NCI-H69 (cell line): ENCODE results near the gene PVRIG.
"Not testable (repeated sequence)": the region's sequence is repeated elsewhere in the genome, so short reads cannot be mapped to it uniquely, and the experiment has no call there.

ENCODE experiments used
- DNase-seq: peaks from one replicate; lab custom pipeline; 2025; lab: John Stamatoyannopoulos, UW

Gene PVRIG

DNA sequence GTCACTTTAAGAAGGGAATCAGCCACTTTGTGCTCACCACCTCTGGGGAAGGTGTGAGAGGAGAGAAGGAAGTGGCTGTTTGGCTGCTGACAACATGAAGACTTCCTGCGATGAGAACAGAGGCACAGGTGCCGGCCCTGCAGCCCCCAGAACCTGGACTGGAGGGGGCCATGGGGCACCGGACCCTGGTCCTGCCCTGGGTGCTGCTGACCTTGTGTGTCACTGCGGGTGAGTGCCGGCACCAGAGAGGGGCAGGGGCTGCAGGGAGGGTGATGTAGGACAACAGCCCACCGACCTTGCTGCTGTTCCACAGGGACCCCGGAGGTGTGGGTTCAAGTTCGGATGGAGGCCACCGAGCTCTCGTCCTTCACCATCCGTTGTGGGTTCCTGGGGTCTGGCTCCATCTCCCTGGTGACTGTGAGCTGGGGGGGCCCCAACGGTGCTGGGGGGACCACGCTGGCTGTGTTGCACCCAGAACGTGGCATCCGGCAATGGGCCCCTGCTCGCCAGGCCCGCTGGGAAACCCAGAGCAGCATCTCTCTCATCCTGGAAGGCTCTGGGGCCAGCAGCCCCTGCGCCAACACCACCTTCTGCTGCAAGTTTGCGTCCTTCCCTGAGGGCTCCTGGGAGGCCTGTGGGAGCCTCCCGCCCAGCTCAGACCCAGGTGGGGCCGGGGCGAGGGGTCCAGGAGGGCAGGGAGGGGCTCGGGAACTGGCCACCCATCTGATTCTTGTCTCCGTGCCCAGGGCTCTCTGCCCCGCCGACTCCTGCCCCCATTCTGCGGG, at the start of gene PVRIG:
Gene PVRIG (plus strand): TSS at position 149 of the 785 bp plus-strand sequence. CDS start 22 bp downstream, at position 171.
- DNase-seq: not testable (repeated sequence)

DNA sequence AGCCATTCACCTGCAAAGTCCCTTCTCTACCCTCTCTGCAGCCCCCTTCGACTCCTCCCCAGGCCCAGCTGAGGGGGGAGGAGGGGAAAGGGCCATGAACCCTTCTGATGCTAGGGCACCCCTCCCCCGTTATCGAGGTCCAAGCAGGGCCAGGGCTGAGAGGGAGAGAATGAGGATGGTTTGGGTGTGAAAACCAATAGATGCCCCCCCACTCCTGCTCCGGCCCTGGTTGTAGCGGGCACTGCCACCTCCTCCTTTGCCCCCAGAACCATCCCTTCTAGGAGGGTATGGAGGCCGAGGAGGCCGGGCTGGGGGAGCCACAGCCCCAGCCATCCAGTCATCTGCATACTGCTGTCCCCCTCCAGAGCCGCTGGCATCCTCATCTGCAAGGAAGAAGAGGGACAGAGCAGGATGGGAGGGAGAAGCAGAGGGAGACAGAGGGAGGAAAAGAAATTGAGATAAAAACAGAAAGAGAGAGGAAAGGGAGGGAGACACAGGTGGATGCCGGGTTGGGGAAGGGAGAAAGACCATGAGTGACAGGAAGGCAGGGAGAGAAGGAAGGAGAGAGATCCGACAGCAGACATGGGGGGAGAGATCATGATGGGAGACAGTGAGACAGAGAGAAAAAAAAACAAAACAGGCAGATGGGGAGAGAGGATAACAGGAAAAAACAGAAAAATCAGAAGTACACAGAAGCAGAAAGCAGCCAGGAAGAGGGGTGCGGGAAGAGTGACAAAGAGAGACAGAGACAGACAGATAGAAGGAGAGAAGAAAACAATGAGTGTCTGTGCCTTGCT, 49.5 kb upstream of the PVRIG start:
- DNase-seq: no peak

DNA sequence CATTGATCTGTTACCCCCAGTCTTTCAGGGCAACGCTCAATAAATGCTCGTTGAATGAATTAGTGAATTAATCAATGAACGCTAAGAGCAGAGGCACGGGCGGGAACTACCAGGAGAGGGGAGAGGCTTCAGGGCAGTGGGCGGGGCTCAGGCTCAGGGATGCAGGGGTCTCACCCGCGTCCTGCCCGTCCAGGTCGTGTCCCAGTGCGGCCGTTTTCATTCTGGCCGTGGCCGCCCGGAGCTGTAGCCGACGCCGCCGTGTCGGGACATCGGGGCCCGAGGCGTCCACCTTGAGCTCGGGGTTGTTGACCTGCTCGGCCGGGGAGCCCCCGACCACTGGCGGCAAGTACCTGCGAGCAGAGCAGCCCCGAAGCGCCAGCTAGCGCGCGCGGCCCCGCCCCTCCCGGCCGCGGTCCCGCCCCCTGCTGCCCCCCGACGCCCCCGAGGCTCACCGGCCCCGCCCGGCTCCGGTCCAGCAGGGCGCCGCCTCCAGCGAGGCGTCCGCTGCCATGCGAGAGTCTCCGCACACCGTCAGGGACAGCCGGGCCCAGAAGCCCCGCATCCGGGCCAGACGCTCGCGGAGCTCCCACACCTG, 48.6 kb upstream of the PVRIG start:
- peak; percentile 59 for DNase-seq

DNA sequence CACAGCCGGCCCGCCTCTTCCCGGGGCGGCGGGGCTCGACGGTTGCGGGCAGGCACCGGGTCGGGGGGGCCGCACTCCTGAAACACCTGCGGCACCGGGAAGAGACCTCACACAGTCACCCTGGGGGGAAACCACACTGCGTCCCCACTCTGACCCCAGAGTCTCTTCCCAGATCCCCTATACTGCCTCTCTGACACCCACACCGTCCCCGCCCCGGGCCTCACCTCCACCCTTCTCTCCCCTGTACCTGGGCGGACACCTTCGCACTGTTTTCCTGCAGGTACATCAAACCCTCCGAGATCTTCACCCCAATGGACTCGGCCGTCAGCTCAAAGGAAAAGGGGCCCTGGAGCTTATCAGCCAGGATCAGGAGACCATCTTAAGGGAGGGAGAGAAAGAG, 47.9 kb upstream of the PVRIG start:
- no peak for DNase-seq

DNA sequence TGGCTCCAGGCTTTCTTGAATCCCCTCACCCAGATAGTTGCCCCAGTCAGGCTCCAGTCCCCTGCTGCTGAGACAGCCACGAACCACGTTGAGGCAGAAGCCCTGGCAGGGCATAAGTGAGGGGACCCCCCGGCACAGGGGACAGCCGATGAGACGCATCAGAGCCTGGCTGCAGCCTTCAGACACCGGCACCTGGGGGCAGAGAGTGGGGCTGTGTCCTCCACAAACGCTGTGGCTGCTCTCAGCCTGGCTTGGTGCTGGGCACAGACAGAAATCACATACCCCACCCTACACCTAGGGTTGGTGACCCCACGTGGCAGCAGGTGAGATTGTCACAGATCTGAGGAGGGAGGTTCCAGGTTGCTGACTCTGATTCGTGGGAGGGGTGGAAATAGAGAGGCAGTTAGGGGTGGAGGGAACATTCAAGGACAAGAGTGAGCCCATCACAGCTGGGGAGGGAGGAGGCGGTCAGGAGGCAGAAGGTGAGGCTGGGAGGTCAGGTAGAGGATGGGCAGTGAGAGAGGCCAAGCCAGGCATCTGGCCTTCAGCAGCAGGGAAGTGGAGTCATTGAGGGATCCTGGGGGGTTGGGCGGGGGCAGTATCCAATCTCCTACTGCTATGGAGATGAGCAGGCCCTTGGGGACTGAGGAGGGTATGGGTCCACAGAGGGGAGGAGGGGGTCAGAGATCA, 45.8 kb upstream of the PVRIG start:
- no peak for DNase-seq

DNA sequence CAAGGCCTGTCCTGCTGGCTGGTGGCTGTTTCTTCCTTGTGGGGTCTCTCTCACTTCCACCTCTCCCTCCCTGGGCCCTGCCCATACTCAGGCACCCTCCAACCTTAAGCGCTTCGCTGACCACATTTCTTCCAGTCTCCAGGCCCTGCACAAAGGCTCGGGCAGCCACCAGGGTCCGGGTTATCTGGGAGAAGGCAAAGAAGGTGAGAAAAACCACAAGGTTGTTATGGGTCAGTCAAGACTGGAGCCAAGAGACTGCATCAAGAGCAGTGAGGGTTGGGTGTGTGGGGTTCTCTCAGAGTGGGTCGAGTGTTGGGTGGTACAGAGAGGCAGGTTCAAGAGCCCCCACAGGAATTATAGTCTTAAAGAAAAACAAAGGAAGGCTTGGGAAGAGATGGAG, 45.2 kb upstream of the PVRIG start:
- DNase-seq: no peak

DNA sequence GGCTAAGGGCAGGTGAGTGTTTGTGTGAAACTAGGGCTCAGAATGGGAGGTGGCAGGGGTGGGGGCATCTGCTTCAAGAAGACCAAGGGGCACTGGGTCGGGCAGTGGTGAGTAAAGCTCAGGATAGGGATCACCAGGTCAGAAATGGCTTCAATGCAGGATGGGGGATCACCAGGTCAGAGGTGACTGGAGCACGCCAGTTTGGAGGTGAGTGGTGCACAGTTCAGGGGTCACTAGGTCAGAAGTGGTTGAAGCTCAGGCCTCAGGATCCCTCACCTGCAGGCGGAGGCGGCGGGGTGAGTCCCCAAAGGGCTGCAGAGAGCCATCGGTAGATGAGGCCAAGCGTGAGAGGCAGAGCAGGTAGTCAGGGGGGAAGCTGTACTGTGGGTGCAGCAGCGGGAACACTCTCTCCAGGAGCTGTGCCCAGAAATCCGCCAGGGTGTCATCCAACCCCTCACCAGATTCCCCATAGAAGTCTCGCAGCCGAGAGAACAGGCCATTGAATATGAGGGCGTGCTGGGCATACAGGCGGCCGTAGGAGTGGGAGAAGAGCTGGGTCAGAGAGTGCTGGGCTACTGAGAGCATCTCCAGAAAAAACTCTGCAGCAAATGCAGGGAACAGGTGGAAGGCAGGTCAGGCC, 44.3 kb upstream of the PVRIG start:
- DNase-seq: no peak

DNA sequence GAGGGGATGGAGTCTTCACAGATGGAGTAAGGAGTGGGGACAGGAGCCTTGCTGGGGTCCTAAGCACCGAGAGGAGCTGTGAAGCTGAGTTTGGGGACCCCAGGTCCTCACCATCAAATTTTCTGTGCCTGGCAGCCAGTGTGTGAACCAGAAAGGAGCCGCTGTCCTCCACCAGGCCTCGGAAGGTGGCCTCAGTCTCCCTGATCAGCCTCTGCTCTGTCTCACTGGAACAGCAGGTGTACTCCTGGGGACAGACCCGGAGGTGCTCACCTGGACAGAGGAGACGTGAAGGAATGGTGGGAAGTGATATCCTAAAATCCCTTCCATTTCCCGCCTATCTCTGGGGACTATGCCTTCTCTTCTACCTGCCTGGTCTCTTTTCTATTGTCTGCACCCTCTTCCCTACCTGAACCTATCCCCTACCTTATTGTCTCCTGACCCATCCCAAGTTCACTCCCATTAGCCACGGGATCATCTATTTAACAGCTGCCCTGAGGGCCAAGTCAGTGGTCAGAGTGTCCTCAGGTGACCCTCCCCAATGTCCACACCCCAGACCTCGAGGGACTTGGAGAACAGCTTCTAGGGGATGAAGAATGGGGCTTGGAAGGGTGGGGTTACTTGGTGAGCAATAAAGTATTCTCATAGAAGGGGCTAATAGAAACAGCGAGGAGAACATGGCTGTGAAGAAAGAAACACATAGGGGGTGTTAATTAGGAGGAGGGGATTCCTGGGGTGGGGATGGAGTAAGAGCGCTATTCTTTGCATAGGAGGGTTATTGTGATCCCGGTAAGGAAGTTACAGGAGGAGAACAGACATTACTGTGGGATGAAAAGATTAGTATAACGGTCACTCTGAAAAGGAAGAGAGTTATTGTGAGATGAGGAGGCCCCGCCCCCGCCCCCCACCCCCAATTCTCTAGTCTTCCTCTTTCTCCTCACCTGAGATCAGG, 43.4 kb upstream of the PVRIG start:
- DNase-seq: peak; percentile 11

DNA sequence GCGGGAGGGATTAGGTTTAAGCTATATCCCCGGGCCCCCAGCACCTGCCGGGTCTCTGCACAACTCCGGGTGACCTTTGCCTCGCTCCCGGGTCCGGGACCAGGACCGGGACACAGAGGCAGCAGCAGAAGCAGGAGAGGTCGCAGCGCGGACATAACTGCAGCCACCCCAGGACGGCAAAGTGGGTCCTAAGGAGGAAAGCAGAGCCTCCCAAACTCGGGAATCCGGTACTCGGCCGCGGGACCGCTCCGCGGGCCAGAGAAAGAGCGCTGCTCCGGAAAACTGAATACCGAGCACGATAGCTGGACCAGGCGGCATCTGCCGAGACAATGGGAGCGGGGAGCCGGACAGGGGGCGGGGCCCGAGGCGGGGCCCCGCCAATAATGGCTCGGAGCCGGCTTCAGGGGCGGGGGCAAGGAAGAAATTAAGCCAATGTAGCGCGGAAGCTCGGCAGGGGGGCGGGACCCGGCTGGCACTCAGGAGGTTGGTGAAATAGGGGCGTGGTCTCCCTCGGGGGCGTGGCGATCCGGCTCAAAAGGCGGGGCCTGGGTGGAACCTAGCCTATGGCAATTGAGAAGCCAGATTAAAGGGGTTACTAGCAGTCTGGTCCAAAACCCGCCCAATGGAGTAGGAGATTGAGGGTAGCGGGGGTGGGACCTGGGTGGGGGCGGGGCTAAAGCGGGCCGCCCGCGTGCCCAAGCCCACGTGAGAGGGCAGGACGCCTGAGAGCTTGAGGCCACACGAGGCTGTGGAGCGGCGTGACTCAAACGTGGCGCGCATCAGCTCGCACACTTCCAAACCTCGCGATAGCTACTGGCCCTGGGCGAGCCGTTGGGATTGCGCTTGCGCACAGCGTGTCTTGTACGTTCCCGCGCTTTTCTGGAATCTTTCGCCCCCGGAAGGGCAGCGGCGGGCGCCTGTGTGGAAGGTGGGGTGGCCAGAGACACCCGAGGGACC, 42.4 kb upstream of the PVRIG start, which contains the start of the genes GPC2 and STAG3:
Gene GPC2 (minus strand): TSS at position 337 of the 957 bp plus-strand sequence. CDS start 182 bp downstream, at position 155.
Gene STAG3 (plus strand): TSS at position 874 of the 957 bp plus-strand sequence. CDS start 2,639 bp downstream, outside the sequence.
- peak; percentile 92 for DNase-seq

DNA sequence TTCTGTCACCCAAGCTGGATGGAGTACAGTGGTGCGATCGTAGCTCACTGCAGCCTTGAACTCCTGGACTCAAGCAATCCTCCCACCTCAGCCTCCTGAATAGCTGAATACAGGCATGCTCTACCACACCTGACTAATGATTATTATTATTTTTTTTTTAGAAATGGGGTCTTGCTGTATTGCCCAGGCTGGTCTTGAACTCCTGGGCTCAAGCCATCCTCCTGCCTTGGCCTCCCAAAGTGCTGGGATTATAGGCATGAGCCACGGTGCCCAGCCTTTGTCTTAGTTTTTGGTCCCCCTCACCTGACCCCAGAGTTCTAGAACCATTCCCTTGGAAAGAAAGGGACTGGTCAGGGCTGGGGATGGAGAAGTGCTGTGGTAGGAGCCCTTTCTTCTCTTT, 39.7 kb upstream of the PVRIG start:
- DNase-seq: not testable (repeated sequence)

DNA sequence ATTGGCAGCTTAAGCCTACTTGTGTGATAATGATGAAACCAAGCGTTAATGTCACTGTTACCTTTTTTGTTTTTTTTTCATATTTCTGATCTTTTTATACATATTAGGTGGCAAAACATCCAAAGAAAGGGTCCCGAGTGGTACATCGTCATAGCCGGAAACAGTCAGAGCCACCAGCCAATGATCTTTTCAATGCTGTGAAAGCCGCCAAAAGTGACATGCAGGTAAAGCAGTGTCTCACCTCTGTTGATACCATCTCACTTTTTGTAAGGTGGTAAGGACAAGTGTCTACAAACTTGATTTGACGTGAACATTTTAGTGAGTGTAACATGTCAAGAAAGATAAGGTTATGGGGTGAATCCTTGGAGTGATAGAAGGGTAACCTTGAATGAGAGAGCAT, 37.1 kb upstream of the PVRIG start:
- DNase-seq: not testable (repeated sequence)

DNA sequence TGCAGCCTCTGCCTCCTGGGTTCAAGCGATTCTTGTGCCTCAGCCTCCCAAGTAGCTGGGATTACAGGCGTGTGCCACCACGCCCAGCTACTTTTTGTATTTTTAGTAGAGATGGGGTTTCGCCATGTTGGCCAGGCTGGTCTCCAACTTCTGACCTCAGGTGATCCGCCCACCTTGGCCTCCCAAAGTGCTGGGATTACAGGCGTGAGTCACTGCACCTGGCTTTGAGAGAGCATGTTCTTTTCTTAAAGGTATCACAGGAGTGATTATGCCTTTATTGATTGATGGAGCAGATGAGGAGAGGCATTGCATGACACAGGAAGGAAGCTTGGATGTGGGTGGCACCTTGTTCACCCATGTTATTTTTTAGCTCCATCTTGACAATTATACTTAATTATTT, 36.7 kb upstream of the PVRIG start:
- not testable (repeated sequence) for DNase-seq

DNA sequence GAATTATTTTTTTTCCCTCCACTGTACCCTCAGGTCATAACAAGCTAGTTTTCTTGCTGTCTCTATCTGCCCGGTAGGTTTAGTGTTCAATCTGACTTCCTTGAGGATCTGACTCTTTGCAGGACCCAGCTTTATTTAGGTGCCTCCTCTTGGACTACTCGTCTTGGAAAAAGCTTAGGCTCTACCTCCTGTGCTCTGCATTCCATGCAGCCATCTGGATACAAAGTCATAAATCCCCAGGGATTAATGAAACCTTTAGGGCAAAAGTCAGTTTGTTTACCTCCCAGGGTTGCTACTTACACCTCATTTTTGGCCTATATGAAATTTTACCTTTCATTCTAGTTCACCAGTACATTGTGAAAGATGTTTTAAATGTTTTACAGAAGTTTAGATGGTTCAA, 34.0 kb upstream of the PVRIG start:
- DNase-seq: peak; percentile 15

DNA sequence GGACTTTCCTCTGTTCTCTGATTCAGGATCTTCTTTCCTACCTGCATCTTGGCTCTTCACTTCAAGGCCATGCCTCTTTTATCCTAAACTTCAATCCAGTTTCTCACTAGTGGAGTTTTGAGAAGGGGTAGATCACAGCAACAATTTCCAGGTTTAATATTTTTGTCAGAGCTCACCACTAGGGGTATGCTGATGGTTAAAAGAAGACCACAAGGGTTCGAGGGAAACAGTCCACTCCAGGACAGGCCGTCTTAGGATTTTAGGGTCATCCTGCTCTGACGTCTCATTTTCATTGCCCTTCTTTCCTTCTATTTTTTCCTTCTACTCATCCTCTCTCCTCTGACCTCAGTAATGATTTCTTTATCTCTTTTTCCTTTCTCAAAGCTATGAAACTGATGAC, 30.7 kb upstream of the PVRIG start:
- DNase-seq: no peak

DNA sequence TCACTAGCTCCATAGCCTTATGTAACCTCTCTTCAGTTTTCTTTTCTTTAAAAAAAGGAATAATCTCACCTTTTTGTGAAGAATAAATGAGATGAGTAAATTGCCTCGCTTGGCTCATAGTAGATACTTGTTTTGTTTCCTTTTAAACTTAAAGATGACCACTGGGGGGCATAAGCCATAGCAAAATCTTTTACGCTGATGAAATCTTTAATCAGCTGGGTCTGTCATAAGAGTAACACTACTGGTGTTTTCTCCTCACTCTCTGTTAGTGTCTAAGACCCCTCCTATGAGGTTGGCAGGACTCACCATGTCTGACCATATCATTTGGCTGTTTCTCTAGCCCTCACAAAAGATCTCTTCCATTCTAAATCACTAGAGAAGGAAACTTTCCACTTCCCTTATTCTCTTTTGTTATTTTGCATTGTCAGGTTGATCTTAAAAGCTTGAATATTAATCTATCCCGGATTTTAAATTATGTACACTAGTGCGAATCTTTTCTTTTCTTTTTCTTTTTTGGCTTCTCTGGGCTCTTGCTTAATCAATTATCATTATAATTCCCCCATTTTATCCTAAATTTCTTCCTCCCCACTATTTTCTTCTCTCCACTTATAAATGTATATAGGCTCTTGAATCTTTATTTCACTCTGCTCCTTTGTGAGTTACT, 29.6 kb upstream of the PVRIG start:
- DNase-seq: peak; percentile 43

DNA sequence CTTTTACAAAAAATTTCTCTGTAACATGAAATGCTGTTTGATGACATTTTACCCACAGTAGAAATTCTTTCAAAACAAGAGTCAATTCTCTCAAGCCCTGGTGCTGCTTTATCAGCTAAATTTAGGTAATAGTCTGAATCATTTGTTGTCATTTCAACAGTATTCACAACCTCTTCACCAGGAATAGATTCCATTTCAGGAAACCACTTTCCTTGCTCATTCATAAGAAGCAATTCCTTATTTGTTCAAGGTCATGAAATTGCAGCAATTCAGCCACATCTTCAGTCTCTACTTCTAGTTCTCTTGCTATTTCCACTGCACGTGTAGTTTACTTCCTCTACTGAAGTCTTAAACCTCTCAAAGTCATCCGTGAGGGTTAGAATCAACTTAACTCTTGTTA, 28.0 kb upstream of the PVRIG start:
- no peak for DNase-seq

DNA sequence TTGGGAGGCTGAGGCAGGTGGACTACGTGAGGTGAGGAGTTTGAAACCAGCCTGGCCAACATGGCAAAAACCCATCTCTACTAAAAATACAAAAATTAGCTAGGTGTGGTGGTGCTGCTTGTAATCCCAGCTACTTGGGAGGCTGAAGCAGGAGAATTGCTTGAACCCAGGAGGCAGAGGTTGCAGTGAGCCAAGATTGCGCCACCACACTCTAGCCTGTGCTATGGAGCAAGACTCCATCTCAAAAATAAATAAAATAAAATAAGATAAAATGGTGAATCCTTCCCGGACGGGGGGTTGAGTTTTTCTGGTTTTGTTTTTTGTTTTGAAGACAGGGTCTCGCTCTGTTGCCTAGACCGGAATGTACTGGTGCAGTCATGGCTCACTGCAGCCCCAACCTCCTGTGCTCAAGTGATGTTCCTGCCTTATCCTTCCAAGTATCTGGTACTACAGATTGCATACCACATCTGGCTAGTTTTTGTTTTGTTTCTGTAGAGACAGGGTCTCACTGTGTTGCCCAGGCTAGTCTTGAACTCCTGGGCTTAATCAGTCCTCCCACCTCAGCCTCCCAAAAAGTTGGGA, 27.4 kb upstream of the PVRIG start:
- DNase-seq: not testable (repeated sequence)

DNA sequence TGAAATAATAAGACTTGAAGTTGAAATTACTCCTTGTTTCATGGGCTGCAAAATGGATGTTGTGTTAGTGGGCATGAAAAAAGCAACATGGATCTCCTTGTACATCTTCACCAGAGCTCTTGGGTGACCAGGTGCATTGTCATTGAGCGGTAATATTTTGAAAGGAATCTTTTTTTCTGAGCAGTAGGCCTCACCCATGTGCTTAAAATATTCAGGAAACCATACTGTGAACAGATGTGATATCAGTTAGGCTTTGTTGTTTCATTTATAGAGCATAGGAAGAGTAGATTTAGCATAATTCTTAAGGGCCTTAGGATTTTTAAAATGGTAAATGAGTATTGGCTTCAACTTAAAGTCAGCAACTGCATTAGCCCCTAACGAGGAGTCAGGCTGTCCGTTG, 26.8 kb upstream of the PVRIG start:
- no peak for DNase-seq
